Renal cortex interstitium (tissue), 11 donors: Measurements from ENCODE around the gene STAB1. TPM values are rescaled to one million over a fixed set of nuclear protein-coding genes. Genes with fewer than 3 reads are reported as not detected.
A peak's percentile ranks its signal among the peaks of the same experiment; 100 is the strongest.
"Not testable (repeated sequence)": the region's sequence is repeated elsewhere in the genome, so short reads cannot be mapped to it uniquely, and the experiment has no call there.

Source experiments
- DNase-seq, 11 donors: peaks; one replicate each; pipeline ENCODE4 v3.0.0-alpha.2; 2013; ENCODE audit warnings: low read depth in 9 of 11, low spot score in 4 of 11; ENCODE audit errors: extremely low read depth in 1 of 11
- polyA plus RNA-seq, 3 donors: library from polyadenylated mRNA; unstranded; fragments of 120-200 nt; gene quantifications; one replicate each; pipeline ENCODE4 v1.2.1, GENCODE V29; 2013; ENCODE audit not compliant: insufficient read length in 3 of 3

Gene STAB1
- polyA plus RNA-seq, 3 donors, result 33.9 to 45.5 (median 44.6) TPM

- no peak for DNase-seq
These were observed 22.9 kb downstream of the STAB1 start for GRCh38 chr3:52517796-52518722.

- DNase-seq, result no peak
These were observed 23.7 kb downstream of the STAB1 start for GRCh38 chr3:52518723-52519444.

GRCh38 chr3:52519445-52520140, 24.5 kb downstream of the STAB1 start:
- no peak for DNase-seq

- DNase-seq, result no peak
These were observed 25.1 kb downstream of the STAB1 start for GRCh38 chr3:52520141-52520667.

- DNase-seq, result no peak
These were observed 25.8 kb downstream of the STAB1 start for GRCh38 chr3:52520716-52521487.

GRCh38 chr3:52521488-52521824, 26.3 kb downstream of the STAB1 start:
- no peak for DNase-seq

GRCh38 chr3:52521881-52522650, 26.9 kb downstream of the STAB1 start:
- no peak for DNase-seq

GRCh38 chr3:52522651-52523251, 27.6 kb downstream of the STAB1 start:
- no peak for DNase-seq

- DNase-seq, result no peak
These were observed 28.5 kb downstream of the STAB1 start for GRCh38 chr3:52523386-52524257.

- no peak for DNase-seq
These were observed 29.2 kb downstream of the STAB1 start for GRCh38 chr3:52524258-52524751.

- DNase-seq, result peak in 1 of 11 donors; percentile 50
These were observed 29.9 kb downstream of the STAB1 start for GRCh38 chr3:52524752-52525679.

GRCh38 chr3:52525680-52526561, 30.8 kb downstream of the STAB1 start:
- no peak for DNase-seq

- DNase-seq, result not testable (repeated sequence)
These were observed 31.5 kb downstream of the STAB1 start for GRCh38 chr3:52526671-52527038.

GRCh38 chr3:52527039-52527731, 32.0 kb downstream of the STAB1 start:
- no peak for DNase-seq
